IMR-90 (cell line): ENCODE measurements around the gene ANO1.

Experiments
- BHLHE40 ChIP-seq: fragments of 150-350 bp; IDR thresholded peaks from 2 replicates; pipeline ENCODE4 v1.6.1; 2016; ENCODE audit warnings: mild to moderate bottlenecking, low read depth, low read length
- CEBPB ChIP-seq: IDR thresholded peaks from 2 replicates; pipeline ENCODE4 v1.6.1; 2012; ENCODE audit warnings: low read depth, low read length, improper control_type of control experiment
- CTCF ChIP-seq: conservative IDR thresholded peaks from 2 replicates; pipeline ENCODE4 v1.5.1; 2012; ENCODE audit warnings: mild to moderate bottlenecking, low read depth, low read length, improper control_type of control experiment
- FOS ChIP-seq: fragments of 150-350 bp; IDR thresholded peaks from 2 replicates; pipeline ENCODE4 v1.6.1; 2016; ENCODE audit warnings: low read depth, low read length
- POLR2A ChIP-seq: IDR thresholded peaks from 2 replicates; pipeline ENCODE4 v1.6.1; 2012; ENCODE audit warnings: mild to moderate bottlenecking, low read depth, low read length
- RAD21 ChIP-seq: IDR thresholded peaks from 2 replicates; pipeline ENCODE4 v1.6.1; 2012; ENCODE audit warnings: low read length, improper control_type of control experiment
- RCOR1 ChIP-seq: IDR thresholded peaks from 2 replicates; pipeline ENCODE4 v1.6.1; 2012; ENCODE audit warnings: mild to moderate bottlenecking, low read length, improper control_type of control experiment; ENCODE audit not compliant: insufficient replicate concordance
- RFX5 ChIP-seq: IDR thresholded peaks from 2 replicates; pipeline ENCODE4 v1.8.0; 2012; ENCODE audit warnings: low read depth, mild to moderate bottlenecking, low read length, moderate library complexity

- TF ChIP-seq CTCF: no peak
- no peak for TF ChIP-seq RCOR1
- no peak for TF ChIP-seq RAD21
- TF ChIP-seq POLR2A: no peak
- TF ChIP-seq RFX5: no peak
- TF ChIP-seq CEBPB: no peak
- no peak for TF ChIP-seq BHLHE40
- no peak for TF ChIP-seq FOS
Observed at GRCh38 chr11:70233962-70234361, 155.8 kb downstream of the ANO1 start.
